HUES6 (cell line): ENCODE data around the gene DOCK1.
"Not testable (repeated sequence)": the region's sequence is repeated elsewhere in the genome, so short reads cannot be mapped to it uniquely, and the experiment has no call there.

Experiments used
- H3K27ac ChIP-seq: 2 replicates; pipeline ENCODE4 v1.7.0; 2013; ENCODE audit warnings: low read depth, mild to moderate bottlenecking, low read length, inconsistent platforms
- H3K27me3 ChIP-seq: 2 replicates; pipeline ENCODE4 v1.6.1; 2013; ENCODE audit warnings: low read length; ENCODE audit not compliant: control insufficient read depth, insufficient read depth
- H3K36me3 ChIP-seq: 2 replicates; pipeline ENCODE4 v1.6.1; 2013; ENCODE audit warnings: low read length; ENCODE audit not compliant: control insufficient read depth, insufficient read depth
- H3K4me1 ChIP-seq: 2 replicates; pipeline ENCODE4 v1.6.1; 2013; ENCODE audit warnings: low read length; ENCODE audit not compliant: control insufficient read depth, insufficient read depth
- H3K4me3 ChIP-seq: 2 replicates; pipeline ENCODE4 v1.5.1; 2013; ENCODE audit warnings: low read depth, low read length
- H3K9ac ChIP-seq: one replicate; pipeline ENCODE4 v1.6.1; 2013; ENCODE audit warnings: mild to moderate bottlenecking, low read length
- H3K9me3 ChIP-seq: 2 replicates; pipeline ENCODE4 v1.6.1; 2013; ENCODE audit warnings: low read depth, low read length; ENCODE audit not compliant: control insufficient read depth, insufficient read depth

Gene DOCK1

GRCh38 chr10:126882055-126882454 lies 23.2 kb upstream of the DOCK1 start:
- not testable (repeated sequence) for H3K27ac ChIP-seq, H3K36me3 ChIP-seq, H3K9me3 ChIP-seq, H3K27me3 ChIP-seq
- Histone ChIP-seq H3K4me3 (peak overlapping the region; percentile 65), H3K4me1 (peaks cover 12% of the 10 kb centered on the region; the same call in 1 of the 2 replicates), H3K9ac (peak overlapping the region; percentile 78)

GRCh38 chr10:126888436-126888835 lies 16.8 kb upstream of the DOCK1 start:
- H3K36me3 ChIP-seq, H3K27me3 ChIP-seq, H3K27ac ChIP-seq, H3K9me3 ChIP-seq, H3K9ac ChIP-seq, H3K4me1 ChIP-seq, H3K4me3 ChIP-seq: not testable (repeated sequence)

- Histone ChIP-seq H3K4me1 (no peaks in the 10 kb centered on the region), H3K36me3 (no peaks in the 10 kb centered on the region), H3K27me3 (no peaks in the 10 kb centered on the region), H3K9me3 (peaks cover 4% of the 10 kb centered on the region), H3K9ac (no peak overlapping the region), H3K4me3 (no peak overlapping the region), H3K27ac (no peak overlapping the region)
Measured at GRCh38 chr10:126889421-126889820, 15.8 kb upstream of the DOCK1 start.

GRCh38 chr10:126890797-126891196 lies 14.4 kb upstream of the DOCK1 start:
- H3K9me3 ChIP-seq, H3K9ac ChIP-seq, H3K4me3 ChIP-seq, H3K4me1 ChIP-seq, H3K27ac ChIP-seq, H3K36me3 ChIP-seq, H3K27me3 ChIP-seq: not testable (repeated sequence)

- Histone ChIP-seq H3K4me3 (no peak overlapping the region), H3K27me3 (no peaks in the 10 kb centered on the region), H3K9ac (no peak overlapping the region), H3K9me3 (peaks cover 7% of the 10 kb centered on the region), H3K36me3 (no peaks in the 10 kb centered on the region), H3K27ac (no peak overlapping the region), H3K4me1 (no peaks in the 10 kb centered on the region)
Measured at GRCh38 chr10:126892226-126893175, 12.7 kb upstream of the DOCK1 start.

GRCh38 chr10:126893206-126893605 lies 12.0 kb upstream of the DOCK1 start:
- Histone ChIP-seq H3K27ac (no peak overlapping the region), H3K9me3 (peaks cover 14% of the 10 kb centered on the region), H3K9ac (no peak overlapping the region), H3K4me3 (no peak overlapping the region), H3K27me3 (no peaks in the 10 kb centered on the region), H3K4me1 (no peaks in the 10 kb centered on the region), H3K36me3 (no peaks in the 10 kb centered on the region)

GRCh38 chr10:126893841-126894240 lies 11.4 kb upstream of the DOCK1 start:
- no peaks in the 10 kb centered on the region for H3K27me3 ChIP-seq
- H3K36me3 ChIP-seq: peaks cover 2% of the 10 kb centered on the region; the same call in 1 of the 2 replicates
- H3K4me3 ChIP-seq: no peak overlapping the region
- H3K27ac ChIP-seq: no peak overlapping the region
- no peaks in the 10 kb centered on the region for H3K4me1 ChIP-seq
- no peak overlapping the region for H3K9ac ChIP-seq
- peaks cover 20% of the 10 kb centered on the region for H3K9me3 ChIP-seq

- peaks cover 27% of the 10 kb centered on the region for H3K9me3 ChIP-seq
- no peaks in the 10 kb centered on the region for H3K27me3 ChIP-seq
- H3K9ac ChIP-seq: no peak overlapping the region
- no peaks in the 10 kb centered on the region for H3K4me1 ChIP-seq
- no peak overlapping the region for H3K27ac ChIP-seq
- H3K36me3 ChIP-seq: peaks cover 15% of the 10 kb centered on the region
- no peak overlapping the region for H3K4me3 ChIP-seq
Measured at GRCh38 chr10:126895214-126895781, 9.9 kb upstream of the DOCK1 start.

GRCh38 chr10:126898460-126898859 lies 6.8 kb upstream of the DOCK1 start:
- H3K4me1 ChIP-seq: no peaks in the 10 kb centered on the region
- H3K36me3 ChIP-seq: peaks cover 28% of the 10 kb centered on the region
- no peak overlapping the region for H3K4me3 ChIP-seq
- H3K27me3 ChIP-seq: no peaks in the 10 kb centered on the region
- H3K9ac ChIP-seq: no peak overlapping the region
- no peak overlapping the region for H3K27ac ChIP-seq
- peaks cover 27% of the 10 kb centered on the region for H3K9me3 ChIP-seq

GRCh38 chr10:126899529-126899928 lies 5.7 kb upstream of the DOCK1 start:
- H3K4me3 ChIP-seq, H3K4me1 ChIP-seq, H3K27ac ChIP-seq, H3K27me3 ChIP-seq, H3K9ac ChIP-seq: not testable (repeated sequence)
- Histone ChIP-seq H3K9me3 (peaks cover 27% of the 10 kb centered on the region), H3K36me3 (peaks cover 28% of the 10 kb centered on the region)

GRCh38 chr10:126902157-126902556 lies 3.1 kb upstream of the DOCK1 start:
- Histone ChIP-seq H3K9me3 (peaks cover 27% of the 10 kb centered on the region), H3K4me3 (no peak overlapping the region), H3K4me1 (peaks cover 15% of the 10 kb centered on the region), H3K9ac (no peak overlapping the region), H3K27ac (no peak overlapping the region), H3K27me3 (no peaks in the 10 kb centered on the region), H3K36me3 (peaks cover 28% of the 10 kb centered on the region)
